GM13976 (cell line): ENCODE measurements around the gene APPL2.

ENCODE experiments used
- DNase-seq: peaks from one replicate; pipeline ENCODE4 v3.0.0; 2012; ENCODE audit warnings: low spot score
- in situ Hi-C: fragments of 300-500 bp; cut with MboI; formaldehyde crosslinking; loops from one replicate; pipeline ENCODE4 v1.12.0; 2022; ENCODE audit warnings: low sequenced_read_pairs, mixed read lengths, inconsistent platforms; ENCODE audit not compliant: unreplicated experiment
- TF ChIP-seq, protein P1 (sequence below): IDR thresholded peaks from 2 replicates; pipeline ENCODE4 v1.5.1; 2012; ENCODE audit warnings: borderline replicate concordance, mild to moderate bottlenecking; ENCODE audit not compliant: insufficient read depth; ENCODE audit errors: extremely low read depth, missing control alignments, control extremely low read depth

APPL2 gene

GRCh38 chr12:105220929-105221290 lies 15.1 kb downstream of the APPL2 start:
- in situ Hi-C loops, result no loop called here
- no peak for DNase-seq
- TF ChIP-seq, protein P1, sequence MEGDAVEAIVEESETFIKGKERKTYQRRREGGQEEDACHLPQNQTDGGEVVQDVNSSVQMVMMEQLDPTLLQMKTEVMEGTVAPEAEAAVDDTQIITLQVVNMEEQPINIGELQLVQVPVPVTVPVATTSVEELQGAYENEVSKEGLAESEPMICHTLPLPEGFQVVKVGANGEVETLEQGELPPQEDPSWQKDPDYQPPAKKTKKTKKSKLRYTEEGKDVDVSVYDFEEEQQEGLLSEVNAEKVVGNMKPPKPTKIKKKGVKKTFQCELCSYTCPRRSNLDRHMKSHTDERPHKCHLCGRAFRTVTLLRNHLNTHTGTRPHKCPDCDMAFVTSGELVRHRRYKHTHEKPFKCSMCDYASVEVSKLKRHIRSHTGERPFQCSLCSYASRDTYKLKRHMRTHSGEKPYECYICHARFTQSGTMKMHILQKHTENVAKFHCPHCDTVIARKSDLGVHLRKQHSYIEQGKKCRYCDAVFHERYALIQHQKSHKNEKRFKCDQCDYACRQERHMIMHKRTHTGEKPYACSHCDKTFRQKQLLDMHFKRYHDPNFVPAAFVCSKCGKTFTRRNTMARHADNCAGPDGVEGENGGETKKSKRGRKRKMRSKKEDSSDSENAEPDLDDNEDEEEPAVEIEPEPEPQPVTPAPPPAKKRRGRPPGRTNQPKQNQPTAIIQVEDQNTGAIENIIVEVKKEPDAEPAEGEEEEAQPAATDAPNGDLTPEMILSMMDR, result no peak

GRCh38 chr12:105220150-105220928 lies 15.6 kb downstream of the APPL2 start:
- TF ChIP-seq, protein P1, result no peak
- in situ Hi-C loops, result no loop called here

GRCh38 chr12:105219261-105220028 lies 16.5 kb downstream of the APPL2 start:
- DNase-seq, result no peak
- TF ChIP-seq, protein P1, result no peak
- in situ Hi-C loops, result no loop called here

More at GRCh38 chr12:105220150-105220928, 15.6 kb downstream of the APPL2 start:
- DNase-seq, result no peak

GRCh38 chr12:105218434-105218833 lies 17.5 kb downstream of the APPL2 start:
- in situ Hi-C loops, result no loop called here
- DNase-seq, result no peak
- TF ChIP-seq, protein P1, result no peak

GRCh38 chr12:105214670-105215375 lies 21.2 kb downstream of the APPL2 start:
- no peak for DNase-seq
- in situ Hi-C loops, result no loop called here
- TF ChIP-seq, protein P1, result no peak

DNA sequence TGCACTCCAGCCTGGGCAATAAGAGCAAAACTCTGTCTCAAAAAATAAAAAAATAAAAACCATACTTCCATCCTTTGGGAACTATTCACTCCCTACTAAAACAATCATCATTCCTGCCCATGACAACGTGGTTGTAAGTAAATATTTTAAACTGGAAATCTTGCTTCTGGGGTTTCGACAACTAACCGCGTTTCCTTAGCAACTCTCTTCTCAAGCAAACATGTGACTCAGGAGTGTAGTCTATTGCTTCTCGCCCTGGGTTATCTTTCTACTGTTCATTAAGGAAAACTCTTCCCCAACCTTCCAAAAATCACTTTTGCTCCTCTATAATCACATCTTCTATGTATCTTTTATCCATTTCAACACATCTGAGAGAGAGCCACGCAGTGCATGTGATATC lies 21.8 kb downstream of the APPL2 start:
- TF ChIP-seq, protein P1, result no peak
- DNase-seq, result no peak
- in situ Hi-C loops, result no loop called here
